ENCODE data around the gene SREBF2. TPM values are rescaled to one million over a fixed set of nuclear protein-coding genes. Genes with fewer than 3 reads are reported as not detected.
A peak's percentile ranks its signal among the peaks of the same experiment; 100 is the strongest.

Gene SREBF2
- total and polyA plus RNA-seq, 2 experiments from 2014 or later: 238 to 273 TPM

- peak overlapping the region; percentile 41 for H3K27ac ChIP-seq
- peaks cover 5% of the 10 kb centered on the region for H3K36me3 ChIP-seq
- no peak overlapping the region for H3K4me3 ChIP-seq
- no peaks in the 10 kb centered on the region for H3K27me3 ChIP-seq
- TF ChIP-seq, protein P1, sequence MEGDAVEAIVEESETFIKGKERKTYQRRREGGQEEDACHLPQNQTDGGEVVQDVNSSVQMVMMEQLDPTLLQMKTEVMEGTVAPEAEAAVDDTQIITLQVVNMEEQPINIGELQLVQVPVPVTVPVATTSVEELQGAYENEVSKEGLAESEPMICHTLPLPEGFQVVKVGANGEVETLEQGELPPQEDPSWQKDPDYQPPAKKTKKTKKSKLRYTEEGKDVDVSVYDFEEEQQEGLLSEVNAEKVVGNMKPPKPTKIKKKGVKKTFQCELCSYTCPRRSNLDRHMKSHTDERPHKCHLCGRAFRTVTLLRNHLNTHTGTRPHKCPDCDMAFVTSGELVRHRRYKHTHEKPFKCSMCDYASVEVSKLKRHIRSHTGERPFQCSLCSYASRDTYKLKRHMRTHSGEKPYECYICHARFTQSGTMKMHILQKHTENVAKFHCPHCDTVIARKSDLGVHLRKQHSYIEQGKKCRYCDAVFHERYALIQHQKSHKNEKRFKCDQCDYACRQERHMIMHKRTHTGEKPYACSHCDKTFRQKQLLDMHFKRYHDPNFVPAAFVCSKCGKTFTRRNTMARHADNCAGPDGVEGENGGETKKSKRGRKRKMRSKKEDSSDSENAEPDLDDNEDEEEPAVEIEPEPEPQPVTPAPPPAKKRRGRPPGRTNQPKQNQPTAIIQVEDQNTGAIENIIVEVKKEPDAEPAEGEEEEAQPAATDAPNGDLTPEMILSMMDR (IDR thresholded peaks at IDR 0.05; ENCODE audit: low read depth, low read length): no peak
- no peak for DNase-seq (ENCODE audit: low read depth in 1 of 2, low spot score in 1 of 2)
- H3K9me3 ChIP-seq (ENCODE audit: low read depth): no peaks in the 10 kb centered on the region
- peaks cover 32% of the 10 kb centered on the region for H3K4me1 ChIP-seq (ENCODE audit: low read depth)
Observed at GRCh38 chr22:41838842-41839618, 6.1 kb downstream of the SREBF2 start.

GRCh38 chr22:41840216-41840615 is 7.3 kb downstream of the SREBF2 start:
- DNase-seq (ENCODE audit: low read depth in 1 of 2, low spot score in 1 of 2): no peak
- Histone ChIP-seq H3K4me3 (no peak overlapping the region), H3K4me1 (ENCODE audit: low read depth) (peaks cover 38% of the 10 kb centered on the region), H3K36me3 (peaks cover 5% of the 10 kb centered on the region), H3K27me3 (no peaks in the 10 kb centered on the region), H3K9me3 (ENCODE audit: low read depth) (no peaks in the 10 kb centered on the region), H3K27ac (peak overlapping the region; percentile 41)
- TF ChIP-seq, protein P1 (IDR thresholded peaks at IDR 0.05; ENCODE audit: low read depth, low read length): no peak

- no peaks in the 10 kb centered on the region for H3K27me3 ChIP-seq
- H3K27ac ChIP-seq: peak overlapping the region; percentile 41
- H3K9me3 ChIP-seq (ENCODE audit: low read depth): no peaks in the 10 kb centered on the region
- peaks cover 5% of the 10 kb centered on the region for H3K36me3 ChIP-seq
- peaks cover 42% of the 10 kb centered on the region for H3K4me1 ChIP-seq (ENCODE audit: low read depth)
- DNase-seq (ENCODE audit: low read depth in 1 of 2, low spot score in 1 of 2): no peak
- TF ChIP-seq, protein P1 (IDR thresholded peaks at IDR 0.05; ENCODE audit: low read depth, low read length): no peak
- no peak overlapping the region for H3K4me3 ChIP-seq
Observed at GRCh38 chr22:41841085-41841712, 8.3 kb downstream of the SREBF2 start.

GRCh38 chr22:41842996-41843970 is 10.4 kb downstream of the SREBF2 start:
- TF ChIP-seq, protein P1 (IDR thresholded peaks at IDR 0.05; ENCODE audit: low read depth, low read length): no peak
- DNase-seq (ENCODE audit: low read depth in 1 of 2, low spot score in 1 of 2): no peak
- no peaks in the 10 kb centered on the region for H3K27me3 ChIP-seq
- H3K36me3 ChIP-seq: no peaks in the 10 kb centered on the region
- no peaks in the 10 kb centered on the region for H3K9me3 ChIP-seq (ENCODE audit: low read depth)
- H3K4me3 ChIP-seq: no peak overlapping the region
- H3K27ac ChIP-seq: peak overlapping the region; percentile 20
- H3K4me1 ChIP-seq (ENCODE audit: low read depth): peaks cover 50% of the 10 kb centered on the region

DNA sequence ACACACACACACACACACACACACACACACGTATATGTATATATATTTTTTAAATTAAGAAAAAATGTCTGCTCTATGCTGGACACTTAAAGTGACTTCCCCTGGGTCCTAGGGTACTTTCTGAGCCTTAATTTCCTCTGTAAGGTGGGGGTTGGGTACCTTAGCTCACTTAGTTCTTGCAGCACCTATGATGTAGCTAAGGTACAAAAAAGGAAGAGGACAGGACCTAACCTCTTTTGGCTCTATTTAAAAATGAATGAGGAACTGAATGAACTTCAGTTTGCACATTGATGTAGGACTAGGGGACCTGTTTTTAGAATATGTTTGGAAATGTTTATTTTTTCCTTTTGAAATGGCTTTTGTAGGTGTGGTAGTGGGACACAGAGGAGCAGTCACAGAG is 11.1 kb downstream of the SREBF2 start:
- peaks cover 48% of the 10 kb centered on the region for H3K4me1 ChIP-seq (ENCODE audit: low read depth)
- DNase-seq (ENCODE audit: low read depth in 1 of 2, low spot score in 1 of 2): no peak
- TF ChIP-seq, protein P1 (IDR thresholded peaks at IDR 0.05; ENCODE audit: low read depth, low read length): no peak
- no peaks in the 10 kb centered on the region for H3K36me3 ChIP-seq
- no peak overlapping the region for H3K4me3 ChIP-seq
- peak overlapping the region; percentile 86 for H3K27ac ChIP-seq
- H3K27me3 ChIP-seq: no peaks in the 10 kb centered on the region
- H3K9me3 ChIP-seq (ENCODE audit: low read depth): no peaks in the 10 kb centered on the region

Data from cardiac muscle cell (in vitro differentiated cells and primary cell).